GM12878 (cell line): ENCODE results near the gene PCIF1. TPM values are rescaled to one million over a fixed set of nuclear protein-coding genes. Genes with fewer than 3 reads are reported as not detected.

ENCODE experiments used
- ATAC-seq: fragments of 200-7000 bp; cut with Tn5 transposase; 3 replicates; pipeline ENCODE4 v1.9.1; 2020; ENCODE audit warnings: mild to moderate bottlenecking, moderate library complexity
- BruUV-seq: library from RNA; stranded (reverse); fragments of 400-500 nt; replicated peaks from 2 replicates; lab custom pipeline; 2021; lab: Mats Ljungman, UMichigan
- CTCF ChIA-PET: fragments of 300-600 bp; sonication (Branson Sonifier 250); formaldehyde crosslinking; extraction: SDS; loops from one replicate; lab custom pipeline; 2021; ENCODE audit warnings: inconsistent platforms; lab: Yijun Ruan, JAX
- POLR2A ChIA-PET: fragments of 350-600 bp; formaldehyde crosslinking; extraction: SDS; loops from one replicate; lab custom pipeline; 2021; ENCODE audit warnings: inconsistent platforms; lab: Charles Lee
- RAD21 ChIA-PET: fragments of 300-600 bp; sonication (Branson Sonifier 250); formaldehyde crosslinking; loops from one replicate; lab custom pipeline; 2023; ENCODE audit warnings: antibody characterized with exemption; ENCODE audit not compliant: unreplicated experiment; lab: Charles Lee
- SMC1A ChIA-PET: fragments of 300-600 bp; sonication (Branson Sonifier 250); formaldehyde crosslinking; loops from one replicate; lab custom pipeline; 2023; ENCODE audit not compliant: unreplicated experiment, uncharacterized antibody; lab: Charles Lee
- DNase-seq: peaks from one replicate; pipeline ENCODE4 v3.0.0-alpha.2; 2011; ENCODE audit warnings: low read depth, low spot score
- FAIRE-seq: peaks from 3 replicates; lab custom pipeline; 2011; peaks lifted over from hg19 to GRCh38; lab: Jason Lieb, UNC
- H2AFZ ChIP-seq: 2 replicates; pipeline ENCODE4 v1.6.0; 2011; ENCODE audit warnings: low read depth, low read length, control low read depth; ENCODE audit not compliant: control insufficient read depth
- H3K27ac ChIP-seq: 2 replicates; pipeline ENCODE4 v1.5.1; 2011; ENCODE audit warnings: control low read depth; ENCODE audit not compliant: control insufficient read depth, insufficient read depth
- H3K27me3 ChIP-seq, 2 experiments: replicated peaks in 1 of 2; 2 replicates each; pipeline versions ENCODE4 v1.6.0 to v1.6.1; 2011; ENCODE audit warnings: low read length in 1 of 2; ENCODE audit not compliant: control insufficient read depth in 2 of 2, insufficient read depth in 2 of 2
- H3K36me3 ChIP-seq, 2 experiments: 2 replicates each; pipeline ENCODE4 v1.5.1; 2011; ENCODE audit warnings: low read length in 1 of 2; ENCODE audit not compliant: control insufficient read depth in 2 of 2, insufficient read depth in 2 of 2
- H3K4me1 ChIP-seq: 2 replicates; pipeline ENCODE4 v1.6.1; 2011; ENCODE audit warnings: mild to moderate bottlenecking, low read length, moderate library complexity, mixed read lengths; ENCODE audit not compliant: control insufficient read depth, insufficient read depth
- H3K4me2 ChIP-seq: 2 replicates; pipeline ENCODE4 v1.6.0; 2011; ENCODE audit warnings: control low read depth; ENCODE audit not compliant: control insufficient read depth, insufficient read depth
- H3K4me3 ChIP-seq: fragments of 200-600 bp; sonication (generic); 2 replicates; pipeline ENCODE4 v1.5.1; 2016
- H3K79me2 ChIP-seq: 2 replicates; pipeline ENCODE4 v1.6.0; 2011; ENCODE audit warnings: low read length; ENCODE audit not compliant: control insufficient read depth, insufficient read depth
- H3K9ac ChIP-seq: 2 replicates; pipeline ENCODE4 v1.8.0; 2011; ENCODE audit warnings: low read length, control low read depth, mixed read lengths; ENCODE audit not compliant: control insufficient read depth, insufficient read depth
- H3K9me3 ChIP-seq: replicated peaks from 3 replicates; pipeline ENCODE4 v1.5.1; 2011; ENCODE audit warnings: mild to moderate bottlenecking, low read length; ENCODE audit not compliant: control insufficient read depth, insufficient read depth
- H4K20me1 ChIP-seq: 2 replicates; pipeline ENCODE4 v1.6.0; 2011; ENCODE audit not compliant: control insufficient read depth, insufficient read depth
- IRF5 ChIP-seq: fragments of 450-650 bp; IDR thresholded peaks from 2 replicates; pipeline ENCODE4 v1.6.1; 2017; ENCODE audit warnings: borderline replicate concordance
- KAT2A ChIP-seq: conservative IDR thresholded peaks from 2 replicates; pipeline ENCODE4 v1.6.1; 2011; ENCODE audit warnings: low read depth, low read length; ENCODE audit not compliant: control insufficient read depth
- LARP7 ChIP-seq: fragments of 450-650 bp; IDR thresholded peaks from 2 replicates; pipeline ENCODE4 v1.6.1; 2017; ENCODE audit warnings: mild to moderate bottlenecking
- SP1 ChIP-seq: IDR thresholded peaks from one replicate; pipeline ENCODE4 v1.6.1; 2011; ENCODE audit warnings: low read depth, low read length
- USF2 ChIP-seq: IDR thresholded peaks from 2 replicates; pipeline ENCODE4 v1.6.1; 2011; ENCODE audit warnings: low read depth, low read length, improper control_type of control experiment, borderline replicate concordance
- WGBS: methylation state at CpG from one replicate; pipeline ENCODE4 v1.1.6; 2016; ENCODE audit warnings: low lambda C conversion rate; ENCODE audit not compliant: insufficient replicate concordance, insufficient coverage; ENCODE audit errors: missing lambda C conversion rate; 5-methylcytosine and 5-hydroxymethylcytosine counted together
- in situ Hi-C: fragments of 300-500 bp; cut with MboI; formaldehyde crosslinking; loops from 9 replicates; pipeline ENCODE4 v1.14.3; 2018; ENCODE audit warnings: mixed read lengths
- intact Hi-C: fragments of 100-400 bp; cut with micrococcal nuclease; formaldehyde crosslinking; loops from one replicate; pipeline ENCODE4 v1.14.2; 2022; ENCODE audit not compliant: unreplicated experiment
- polyA plus RNA-seq, 11 experiments: library from polyadenylated mRNA; depleted of rRNA in 4 of 11; unstranded in 6 of 11; stranded (reverse) in 5 of 11; fragments of >200 nt; fragmentation: Nextera tagmentation in 4 of 11; fragmentation: Illumina TruSeq in 1 of 11; extraction: Ambion mirVana in 4 of 11; extraction: Trizol in 1 of 11; gene quantifications; 1 replicate in 1 of 11; 2 replicates in 10 of 11; pipeline versions ENCODE4 v1.2.1 to v1.2.3, GENCODE V29; 2011 to 2016; ENCODE audit warnings: inconsistent platforms in 2 of 11, missing spikeins in 2 of 11, low read depth in 1 of 11
- total RNA-seq, 4 experiments: library from RNA; depleted of rRNA in 3 of 4; stranded (reverse); fragments of >200 nt in 3 of 4; fragmentation: Illumina TruSeq in 1 of 4; extraction: Trizol in 1 of 4; gene quantifications; 2 replicates each; pipeline versions ENCODE4 v1.2.1 to v1.2.3, GENCODE V29; 2013 to 2021
- TF ChIP-seq, protein P1 (sequence below): fragments of 450-650 bp; IDR thresholded peaks from 2 replicates; pipeline ENCODE4 v1.6.1; 2017; ENCODE audit warnings: mild to moderate bottlenecking
- TF ChIP-seq, protein P2 (sequence below): IDR thresholded peaks from 2 replicates; pipeline ENCODE4 v1.6.1; 2011; ENCODE audit warnings: mild to moderate bottlenecking, low read depth, low read length, moderate library complexity; ENCODE audit not compliant: insufficient replicate concordance

PCIF1 gene
- total and polyA plus RNA-seq, 10 of the 15 experiments (the other 5 are each of a cell fraction or from before 2014, with no cell fraction given) = 8.4 to 32.9 (median 17.6) TPM

DNA sequence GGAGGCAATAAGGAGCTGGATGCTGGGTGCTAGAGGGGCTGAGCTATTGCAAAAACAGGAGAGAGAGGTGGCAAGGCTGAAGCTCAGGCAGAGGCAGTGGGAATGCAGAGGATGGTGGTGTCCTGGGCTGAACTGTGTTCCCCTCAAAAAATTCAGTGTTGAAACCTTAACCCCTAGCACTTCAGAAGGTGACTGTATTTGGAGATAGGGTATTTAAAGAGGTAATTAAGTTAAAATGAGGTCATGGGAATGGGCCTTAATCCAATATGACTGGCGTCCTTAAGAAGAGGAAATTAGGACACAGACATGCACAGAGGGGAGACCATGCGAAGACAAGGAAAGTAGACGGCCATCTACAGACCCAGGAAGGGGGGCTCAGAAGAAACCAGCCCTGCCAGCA, 62.7 kb downstream of the PCIF1 start:
- RAD21 ChIA-PET = no interaction called here
- no TSS peak for BruUV-seq
- no peaks in the 10 kb centered on the region; a peak in 1 of 4 replicates for H3K27me3 ChIP-seq
- no peak overlapping the region for H2AFZ ChIP-seq
- 19% methylated on average over 3 of the region's 3 CpGs for WGBS
- no peaks in the 10 kb centered on the region for H3K9me3 ChIP-seq
- peaks cover 19% of the 10 kb centered on the region for H3K4me1 ChIP-seq
- POLR2A ChIA-PET = interaction anchor here (1.0 kb wide), 1 partner anchor 11 kb away, joined by 3 read pairs; no protein-coding TSS in a partner anchor
- H3K79me2 ChIP-seq = no peaks in the 10 kb centered on the region
- H4K20me1 ChIP-seq = no peaks in the 10 kb centered on the region
- H3K9ac ChIP-seq = no peak overlapping the region
- DNase-seq (no peak), FAIRE-seq (no peak), ATAC-seq (no peak)
- in situ Hi-C loops = no loop called here
- CTCF ChIA-PET = interaction anchor here (7.9 kb wide), 1 partner anchor 17 kb away, joined by 48 read pairs; no protein-coding TSS in a partner anchor
- no peak overlapping the region for H3K4me3 ChIP-seq
- SMC1A ChIA-PET = no interaction called here
- intact Hi-C loops = no loop called here
- H3K27ac ChIP-seq = no peak overlapping the region
- H3K36me3 ChIP-seq = no peaks in the 10 kb centered on the region
- no peak overlapping the region for H3K4me2 ChIP-seq
- TF ChIP-seq KAT2A (no peak), LARP7 (no peak), SP1 (no peak), IRF5 (no peak), USF2 (no peak)
- TF ChIP-seq, protein P1, sequence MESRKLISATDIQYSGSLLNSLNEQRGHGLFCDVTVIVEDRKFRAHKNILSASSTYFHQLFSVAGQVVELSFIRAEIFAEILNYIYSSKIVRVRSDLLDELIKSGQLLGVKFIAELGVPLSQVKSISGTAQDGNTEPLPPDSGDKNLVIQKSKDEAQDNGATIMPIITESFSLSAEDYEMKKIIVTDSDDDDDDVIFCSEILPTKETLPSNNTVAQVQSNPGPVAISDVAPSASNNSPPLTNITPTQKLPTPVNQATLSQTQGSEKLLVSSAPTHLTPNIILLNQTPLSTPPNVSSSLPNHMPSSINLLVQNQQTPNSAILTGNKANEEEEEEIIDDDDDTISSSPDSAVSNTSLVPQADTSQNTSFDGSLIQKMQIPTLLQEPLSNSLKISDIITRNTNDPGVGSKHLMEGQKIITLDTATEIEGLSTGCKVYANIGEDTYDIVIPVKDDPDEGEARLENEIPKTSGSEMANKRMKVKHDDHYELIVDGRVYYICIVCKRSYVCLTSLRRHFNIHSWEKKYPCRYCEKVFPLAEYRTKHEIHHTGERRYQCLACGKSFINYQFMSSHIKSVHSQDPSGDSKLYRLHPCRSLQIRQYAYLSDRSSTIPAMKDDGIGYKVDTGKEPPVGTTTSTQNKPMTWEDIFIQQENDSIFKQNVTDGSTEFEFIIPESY = no peak
- TF ChIP-seq, protein P2, sequence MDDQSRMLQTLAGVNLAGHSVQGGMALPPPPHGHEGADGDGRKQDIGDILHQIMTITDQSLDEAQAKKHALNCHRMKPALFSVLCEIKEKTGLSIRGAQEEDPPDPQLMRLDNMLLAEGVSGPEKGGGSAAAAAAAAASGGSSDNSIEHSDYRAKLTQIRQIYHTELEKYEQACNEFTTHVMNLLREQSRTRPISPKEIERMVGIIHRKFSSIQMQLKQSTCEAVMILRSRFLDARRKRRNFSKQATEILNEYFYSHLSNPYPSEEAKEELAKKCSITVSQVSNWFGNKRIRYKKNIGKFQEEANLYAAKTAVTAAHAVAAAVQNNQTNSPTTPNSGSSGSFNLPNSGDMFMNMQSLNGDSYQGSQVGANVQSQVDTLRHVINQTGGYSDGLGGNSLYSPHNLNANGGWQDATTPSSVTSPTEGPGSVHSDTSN = no peak

Other genes with a start within 250 kb of the PCIF1 start
Only the 7 nearest of the 20 such genes appear.
- 14.2 and 16.0 TPM in 2 replicates for gene ZSWIM1, start 53.5 kb upstream of the PCIF1 start, total RNA-seq (2014; rRNA removed)
- 7.1 and 7.7 TPM in 2 replicates for gene ZSWIM1, start 53.5 kb upstream of the PCIF1 start, total RNA-seq (2014; rRNA removed; fragmentation: Illumina TruSeq; extraction: Trizol)
- 9.9 and 10.6 TPM in 2 replicates for gene ZSWIM1, start 53.5 kb upstream of the PCIF1 start, total RNA-seq (2021)
- 4.2 and 7.7 TPM in 2 replicates for gene ZSWIM1, start 53.5 kb upstream of the PCIF1 start, polyA plus RNA-seq (2011; rRNA removed)
- 6.8 and 10.5 TPM in 2 replicates for gene ZSWIM1, start 53.5 kb upstream of the PCIF1 start, polyA plus RNA-seq (2014; fragmentation: Illumina TruSeq; extraction: Trizol)
- 1 to 10 TPM; 2.4 to 2.5 TPM for gene ZSWIM1, start 53.5 kb upstream of the PCIF1 start, polyA plus RNA-seq (2014; fragmentation: Nextera tagmentation; extraction: Ambion mirVana)
- gene ZSWIM1, start 53.5 kb upstream of the PCIF1 start, polyA plus RNA-seq (2014; rRNA removed) = 9.4 and 10.1 TPM in 2 replicates
- 1 to 10 TPM; 9.7 to 9.9 TPM for gene ZSWIM1, start 53.5 kb upstream of the PCIF1 start, polyA plus RNA-seq (2016; fragmentation: Nextera tagmentation; extraction: Ambion mirVana)
- gene SPATA25, start 47.1 kb upstream of the PCIF1 start, total RNA-seq (2014; rRNA removed) = 2.9 TPM in 2 replicates
- 1.3 and 1.5 TPM in 2 replicates for gene SPATA25, start 47.1 kb upstream of the PCIF1 start, total RNA-seq (2014; rRNA removed; fragmentation: Illumina TruSeq; extraction: Trizol)
- gene SPATA25, start 47.1 kb upstream of the PCIF1 start, total RNA-seq (2021) = 1.0 and 2.4 TPM in 2 replicates
- gene SPATA25, start 47.1 kb upstream of the PCIF1 start, polyA plus RNA-seq (2011; rRNA removed) = 0.16 and 0.34 TPM in 2 replicates
- 0.47 and 0.62 TPM in 2 replicates for gene SPATA25, start 47.1 kb upstream of the PCIF1 start, polyA plus RNA-seq (2014; fragmentation: Illumina TruSeq; extraction: Trizol)
- not detected for gene SPATA25, start 47.1 kb upstream of the PCIF1 start, polyA plus RNA-seq (2014; fragmentation: Nextera tagmentation; extraction: Ambion mirVana)
- 2.4 and 3.4 TPM in 2 replicates for gene SPATA25, start 47.1 kb upstream of the PCIF1 start, polyA plus RNA-seq (2014; rRNA removed)
- under 1 TPM in 1 of 2 experiments, not detected in 1; 0.28 TPM for gene SPATA25, start 47.1 kb upstream of the PCIF1 start, polyA plus RNA-seq (2016; fragmentation: Nextera tagmentation; extraction: Ambion mirVana)
- 5.8 and 7.0 TPM in 2 replicates for gene NEURL2, start 43.5 kb upstream of the PCIF1 start, total RNA-seq (2014; rRNA removed)
- gene NEURL2, start 43.5 kb upstream of the PCIF1 start, total RNA-seq (2014; rRNA removed; fragmentation: Illumina TruSeq; extraction: Trizol) = 1.2 TPM in 2 replicates
- 4.7 and 5.7 TPM in 2 replicates for gene NEURL2, start 43.5 kb upstream of the PCIF1 start, total RNA-seq (2021)
- 0.42 and 0.53 TPM in 2 replicates for gene NEURL2, start 43.5 kb upstream of the PCIF1 start, polyA plus RNA-seq (2011; rRNA removed)
- 1.0 TPM in 1 of 2 replicates, not detected in the other for gene NEURL2, start 43.5 kb upstream of the PCIF1 start, polyA plus RNA-seq (2014; fragmentation: Illumina TruSeq; extraction: Trizol)
- gene NEURL2, start 43.5 kb upstream of the PCIF1 start, polyA plus RNA-seq (2014; fragmentation: Nextera tagmentation; extraction: Ambion mirVana) = 1 to 10 TPM in 1 of 2 experiments, under 1 TPM in 1; 0.97 to 1.8 TPM
- gene NEURL2, start 43.5 kb upstream of the PCIF1 start, polyA plus RNA-seq (2014; rRNA removed) = 6.5 and 6.9 TPM in 2 replicates
- 1 to 10 TPM; 3.7 to 4.1 TPM for gene NEURL2, start 43.5 kb upstream of the PCIF1 start, polyA plus RNA-seq (2016; fragmentation: Nextera tagmentation; extraction: Ambion mirVana)
- gene CTSA, start 43.3 kb upstream of the PCIF1 start, total RNA-seq (2014; rRNA removed) = 21.6 and 29.1 TPM in 2 replicates
- gene CTSA, start 43.3 kb upstream of the PCIF1 start, total RNA-seq (2014; rRNA removed; fragmentation: Illumina TruSeq; extraction: Trizol) = 19.5 and 21.7 TPM in 2 replicates
- 41.5 and 42.1 TPM in 2 replicates for gene CTSA, start 43.3 kb upstream of the PCIF1 start, total RNA-seq (2021)
- 16.3 and 30.3 TPM in 2 replicates for gene CTSA, start 43.3 kb upstream of the PCIF1 start, polyA plus RNA-seq (2011; rRNA removed)
- gene CTSA, start 43.3 kb upstream of the PCIF1 start, polyA plus RNA-seq (2014; fragmentation: Illumina TruSeq; extraction: Trizol) = 37.9 and 47.1 TPM in 2 replicates
- gene CTSA, start 43.3 kb upstream of the PCIF1 start, polyA plus RNA-seq (2014; fragmentation: Nextera tagmentation; extraction: Ambion mirVana) = 1 to 10 TPM; 7.1 to 8.6 TPM
- gene CTSA, start 43.3 kb upstream of the PCIF1 start, polyA plus RNA-seq (2014; rRNA removed) = 42.2 and 44.1 TPM in 2 replicates
- 10 to 100 TPM; 61.0 to 67.0 TPM for gene CTSA, start 43.3 kb upstream of the PCIF1 start, polyA plus RNA-seq (2016; fragmentation: Nextera tagmentation; extraction: Ambion mirVana)
- 9.2 and 10.6 TPM in 2 replicates for gene PLTP, start 22.5 kb upstream of the PCIF1 start, total RNA-seq (2014; rRNA removed)
- gene PLTP, start 22.5 kb upstream of the PCIF1 start, total RNA-seq (2014; rRNA removed; fragmentation: Illumina TruSeq; extraction: Trizol) = 4.0 and 4.1 TPM in 2 replicates
- 9.7 and 10.8 TPM in 2 replicates for gene PLTP, start 22.5 kb upstream of the PCIF1 start, total RNA-seq (2021)
- 3.1 and 4.9 TPM in 2 replicates for gene PLTP, start 22.5 kb upstream of the PCIF1 start, polyA plus RNA-seq (2011; rRNA removed)
- gene PLTP, start 22.5 kb upstream of the PCIF1 start, polyA plus RNA-seq (2014; fragmentation: Illumina TruSeq; extraction: Trizol) = 2.6 and 6.1 TPM in 2 replicates
- 1 to 10 TPM; 1.6 TPM for gene PLTP, start 22.5 kb upstream of the PCIF1 start, polyA plus RNA-seq (2014; fragmentation: Nextera tagmentation; extraction: Ambion mirVana)
- gene PLTP, start 22.5 kb upstream of the PCIF1 start, polyA plus RNA-seq (2014; rRNA removed) = 9.1 and 9.9 TPM in 2 replicates
- 10 to 100 TPM; 12.4 to 17.0 TPM for gene PLTP, start 22.5 kb upstream of the PCIF1 start, polyA plus RNA-seq (2016; fragmentation: Nextera tagmentation; extraction: Ambion mirVana)
- 19.9 and 24.2 TPM in 2 replicates for gene ZNF335, start 37.5 kb downstream of the PCIF1 start, total RNA-seq (2014; rRNA removed)
- gene ZNF335, start 37.5 kb downstream of the PCIF1 start, total RNA-seq (2014; rRNA removed; fragmentation: Illumina TruSeq; extraction: Trizol) = 10.5 and 12.3 TPM in 2 replicates
- 25.0 and 30.1 TPM in 2 replicates for gene ZNF335, start 37.5 kb downstream of the PCIF1 start, total RNA-seq (2021)
- 5.0 and 11.4 TPM in 2 replicates for gene ZNF335, start 37.5 kb downstream of the PCIF1 start, polyA plus RNA-seq (2011; rRNA removed)
- gene ZNF335, start 37.5 kb downstream of the PCIF1 start, polyA plus RNA-seq (2014; fragmentation: Illumina TruSeq; extraction: Trizol) = 3.4 and 12.5 TPM in 2 replicates
- 1 to 10 TPM in 1 of 2 experiments, under 1 TPM in 1; 0.74 to 1.2 TPM for gene ZNF335, start 37.5 kb downstream of the PCIF1 start, polyA plus RNA-seq (2014; fragmentation: Nextera tagmentation; extraction: Ambion mirVana)
- 24.8 and 27.2 TPM in 2 replicates for gene ZNF335, start 37.5 kb downstream of the PCIF1 start, polyA plus RNA-seq (2014; rRNA removed)
- 10 to 100 TPM; 16.5 to 19.5 TPM for gene ZNF335, start 37.5 kb downstream of the PCIF1 start, polyA plus RNA-seq (2016; fragmentation: Nextera tagmentation; extraction: Ambion mirVana)
- 0.06 and 0.49 TPM in 2 replicates for gene MMP9, start 74.2 kb downstream of the PCIF1 start, total RNA-seq (2014; rRNA removed)
- 0.09 TPM in 1 of 2 replicates, not detected in the other for gene MMP9, start 74.2 kb downstream of the PCIF1 start, total RNA-seq (2014; rRNA removed; fragmentation: Illumina TruSeq; extraction: Trizol)
- gene MMP9, start 74.2 kb downstream of the PCIF1 start, total RNA-seq (2021) = 0.23 and 0.48 TPM in 2 replicates
- gene MMP9, start 74.2 kb downstream of the PCIF1 start, polyA plus RNA-seq (2011; rRNA removed) = 0.20 and 0.34 TPM in 2 replicates
- gene MMP9, start 74.2 kb downstream of the PCIF1 start, polyA plus RNA-seq (2014; fragmentation: Illumina TruSeq; extraction: Trizol) = 0.10 TPM in 1 of 2 replicates, not detected in the other
- under 1 TPM in 1 of 2 experiments, not detected in 1; 0.04 TPM for gene MMP9, start 74.2 kb downstream of the PCIF1 start, polyA plus RNA-seq (2014; fragmentation: Nextera tagmentation; extraction: Ambion mirVana)
- gene MMP9, start 74.2 kb downstream of the PCIF1 start, polyA plus RNA-seq (2014; rRNA removed) = 0.09 and 0.18 TPM in 2 replicates
- under 1 TPM; 0.09 to 0.20 TPM for gene MMP9, start 74.2 kb downstream of the PCIF1 start, polyA plus RNA-seq (2016; fragmentation: Nextera tagmentation; extraction: Ambion mirVana)